HuH-7.5 (cell line): ENCODE data around the gene RAPGEFL1.
"Not testable (repeated sequence)": the region's sequence is repeated elsewhere in the genome, so short reads cannot be mapped to it uniquely, and the experiment has no call there.

Experiments
- DNase-seq: peaks from one replicate; pipeline ENCODE4 v3.0.0; 2011; ENCODE audit warnings: low spot score

The RAPGEFL1 gene, protein sequence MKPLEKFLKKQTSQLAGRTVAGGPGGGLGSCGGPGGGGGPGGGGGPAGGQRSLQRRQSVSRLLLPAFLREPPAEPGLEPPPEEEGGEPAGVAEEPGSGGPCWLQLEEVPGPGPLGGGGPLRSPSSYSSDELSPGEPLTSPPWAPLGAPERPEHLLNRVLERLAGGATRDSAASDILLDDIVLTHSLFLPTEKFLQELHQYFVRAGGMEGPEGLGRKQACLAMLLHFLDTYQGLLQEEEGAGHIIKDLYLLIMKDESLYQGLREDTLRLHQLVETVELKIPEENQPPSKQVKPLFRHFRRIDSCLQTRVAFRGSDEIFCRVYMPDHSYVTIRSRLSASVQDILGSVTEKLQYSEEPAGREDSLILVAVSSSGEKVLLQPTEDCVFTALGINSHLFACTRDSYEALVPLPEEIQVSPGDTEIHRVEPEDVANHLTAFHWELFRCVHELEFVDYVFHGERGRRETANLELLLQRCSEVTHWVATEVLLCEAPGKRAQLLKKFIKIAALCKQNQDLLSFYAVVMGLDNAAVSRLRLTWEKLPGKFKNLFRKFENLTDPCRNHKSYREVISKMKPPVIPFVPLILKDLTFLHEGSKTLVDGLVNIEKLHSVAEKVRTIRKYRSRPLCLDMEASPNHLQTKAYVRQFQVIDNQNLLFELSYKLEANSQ

GRCh38 chr17:40177275-40177874 is at the start of gene RAPGEFL1:
TSS of gene RAPGEFL1 (plus strand) at chr17:40177470. CDS start at chr17:40177862, 392 bp downstream.
- DNase-seq: peak; percentile 44

DNA sequence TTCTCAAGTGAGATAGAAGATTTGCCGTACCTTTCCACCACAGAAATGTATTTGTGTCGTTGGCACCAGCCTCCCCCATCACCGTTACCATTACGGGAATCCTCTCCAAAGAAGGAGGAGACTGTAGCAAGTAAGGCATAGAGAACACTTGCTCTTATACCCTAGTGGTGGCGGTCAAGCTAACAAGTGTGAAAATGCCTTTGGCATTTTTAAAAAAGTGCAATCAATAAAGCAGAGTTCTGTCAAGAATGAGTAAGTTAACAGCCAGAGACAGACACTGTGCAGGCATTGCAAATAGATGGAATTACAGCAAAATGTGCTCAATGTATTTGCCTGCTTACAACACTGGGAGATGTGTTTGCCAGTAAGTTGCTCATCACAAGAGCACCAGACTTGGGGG is 47.8 kb upstream of the RAPGEFL1 start:
- no peak for DNase-seq

DNA sequence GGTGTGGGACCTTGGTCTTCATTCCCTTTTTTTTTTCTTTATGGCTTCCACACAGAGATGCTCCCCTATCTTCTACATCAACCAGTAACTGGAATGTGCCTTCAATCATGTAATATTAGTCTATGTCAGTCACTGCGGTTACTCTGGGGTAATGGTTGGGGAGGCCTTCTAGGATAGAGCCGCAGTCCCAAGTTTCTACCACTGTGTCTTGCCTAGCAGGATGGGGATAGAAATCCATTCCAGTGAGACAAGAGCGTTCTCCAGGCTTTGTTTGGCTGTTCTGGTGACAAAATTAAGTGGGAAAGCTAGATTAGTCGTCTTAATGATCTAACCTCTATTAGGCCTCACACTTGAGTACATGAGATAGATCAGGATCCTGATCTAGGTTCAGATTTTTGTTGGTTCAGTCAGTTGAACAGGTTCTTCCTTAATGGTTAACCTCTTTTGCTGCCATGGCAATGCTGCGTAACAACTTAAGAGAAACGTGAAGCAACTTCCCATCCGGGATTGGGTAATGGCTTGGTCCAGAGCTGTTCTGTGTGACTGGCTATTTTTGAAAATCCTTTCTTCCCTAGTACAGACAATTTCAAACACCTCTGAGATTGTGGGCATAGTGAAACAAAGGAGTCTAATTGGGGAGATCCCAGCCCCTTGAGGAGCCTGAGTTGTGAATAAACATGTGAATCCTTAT is 46.8 kb upstream of the RAPGEFL1 start:
- no peak for DNase-seq

- no peak for DNase-seq
These were observed 43.1 kb upstream of the RAPGEFL1 start for GRCh38 chr17:40134184-40134583.

DNA sequence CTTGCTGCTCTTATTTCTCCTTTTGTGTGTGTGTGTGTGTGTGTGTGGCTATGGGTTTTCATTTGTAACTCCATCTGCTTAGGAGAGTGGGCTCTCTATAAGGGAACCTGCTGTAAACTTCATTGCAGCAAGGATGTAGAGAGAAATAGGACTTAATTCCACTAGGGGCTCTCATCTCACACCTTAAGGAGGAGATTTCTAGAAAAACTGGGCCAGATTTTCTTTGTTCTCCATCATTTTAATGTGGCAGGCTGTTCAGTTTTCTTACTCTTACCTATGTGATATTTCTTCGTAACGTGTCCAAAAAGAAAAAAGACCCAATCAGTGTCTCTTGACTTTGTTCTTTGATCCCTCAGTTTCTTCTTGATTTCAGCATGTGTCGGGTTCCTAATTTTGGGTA is 41.5 kb upstream of the RAPGEFL1 start:
- no peak for DNase-seq

GRCh38 chr17:40139566-40140058 is 37.7 kb upstream of the RAPGEFL1 start:
- DNase-seq: no peak

DNA sequence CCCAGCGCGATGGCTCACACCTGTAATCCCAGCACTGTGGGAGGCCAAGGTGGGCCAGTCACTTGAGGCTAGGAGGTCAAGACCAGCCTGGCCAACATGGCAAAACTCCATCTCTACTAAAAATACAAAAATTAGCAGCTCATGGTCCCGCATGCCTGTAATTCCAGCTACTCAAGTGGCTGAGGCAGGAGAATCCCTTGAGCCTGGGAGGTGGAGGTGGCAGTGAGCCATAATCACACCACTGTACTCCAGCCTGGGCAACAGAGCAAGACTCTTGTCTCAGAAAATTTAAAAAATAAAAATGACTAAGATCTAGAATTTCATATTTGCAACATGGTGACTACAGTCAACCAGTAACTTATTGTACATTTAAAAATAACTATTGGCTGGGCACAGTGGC is 34.1 kb upstream of the RAPGEFL1 start:
- DNase-seq: not testable (repeated sequence)

DNA sequence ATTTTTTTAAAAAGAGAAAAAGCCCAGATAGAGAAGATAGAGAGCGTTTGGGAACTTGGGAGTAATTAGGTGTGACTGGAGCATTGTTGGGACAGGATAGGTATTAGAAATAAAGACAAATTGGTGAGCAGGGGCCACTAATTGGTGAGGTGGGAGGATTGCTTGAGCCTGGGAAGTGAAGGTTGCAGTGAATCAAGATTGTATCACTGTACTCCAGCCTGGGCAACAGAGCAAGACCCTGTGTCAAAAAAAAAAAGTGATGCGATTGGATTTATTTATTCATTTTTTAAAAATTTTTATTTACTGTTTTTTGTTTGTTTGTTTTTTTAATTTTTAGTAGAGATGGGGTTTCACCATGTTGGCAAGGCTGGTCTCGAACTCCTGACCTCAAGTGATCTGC is 31.8 kb upstream of the RAPGEFL1 start:
- no peak for DNase-seq

- DNase-seq: no peak
These were observed 28.7 kb upstream of the RAPGEFL1 start for GRCh38 chr17:40148527-40148926.

GRCh38 chr17:40150276-40150675 is 27.0 kb upstream of the RAPGEFL1 start:
- no peak for DNase-seq

DNA sequence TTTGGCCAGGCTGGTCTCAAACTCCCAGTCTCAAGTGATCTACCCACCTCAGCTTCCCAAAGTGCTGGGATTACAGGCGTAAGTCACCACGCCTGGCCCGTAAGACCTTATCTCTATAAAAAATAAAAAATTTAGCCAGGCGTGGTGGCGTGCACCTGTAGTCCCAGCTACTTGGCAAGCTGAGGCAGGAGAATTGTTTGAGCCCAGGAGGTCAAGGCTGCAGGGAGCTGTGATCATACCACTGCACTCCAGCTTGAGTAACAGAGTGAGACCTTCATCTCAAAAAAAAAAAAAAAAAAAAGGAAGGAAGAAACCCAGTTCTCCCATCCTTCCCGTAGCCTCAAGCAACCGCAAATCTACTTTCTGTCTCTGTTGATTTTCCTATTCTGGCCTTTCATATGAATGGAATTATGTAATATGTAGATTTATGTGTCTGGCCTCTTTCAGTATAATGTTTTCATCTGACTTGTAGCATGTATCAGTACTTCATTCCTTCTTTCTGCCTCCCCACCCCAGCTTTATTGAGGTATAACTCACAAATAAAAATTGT is 25.8 kb upstream of the RAPGEFL1 start:
- DNase-seq: no peak

DNA sequence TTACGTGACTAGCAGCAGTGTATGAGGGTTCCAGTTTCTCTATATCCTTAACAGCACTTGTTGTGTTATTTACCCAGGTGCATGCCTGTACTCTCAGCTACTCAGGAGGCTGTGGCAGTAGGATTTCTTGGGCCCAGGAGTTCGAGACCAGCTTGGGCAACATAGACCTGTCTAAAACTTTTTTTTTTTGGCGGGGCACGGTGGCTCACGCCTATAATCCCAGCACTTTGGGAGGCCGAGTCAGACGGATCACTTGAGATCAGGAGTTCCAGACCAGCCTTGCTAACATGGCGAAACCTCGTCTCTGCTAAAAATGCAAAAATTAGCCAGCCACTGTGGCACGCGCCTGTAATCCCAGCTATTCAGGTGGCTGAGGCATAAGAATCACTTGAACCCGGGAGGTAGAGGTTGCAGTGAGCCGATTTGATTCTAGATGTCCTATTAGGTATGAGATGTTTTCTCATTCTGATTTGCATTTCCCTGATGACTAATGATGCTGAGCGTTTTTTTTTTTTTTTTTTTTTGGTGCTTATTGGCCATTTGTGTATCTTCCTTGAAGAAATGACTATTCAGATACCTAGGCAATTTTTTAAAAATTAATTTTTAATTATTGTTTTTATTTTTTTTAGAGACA is 23.6 kb upstream of the RAPGEFL1 start:
- DNase-seq: no peak

DNA sequence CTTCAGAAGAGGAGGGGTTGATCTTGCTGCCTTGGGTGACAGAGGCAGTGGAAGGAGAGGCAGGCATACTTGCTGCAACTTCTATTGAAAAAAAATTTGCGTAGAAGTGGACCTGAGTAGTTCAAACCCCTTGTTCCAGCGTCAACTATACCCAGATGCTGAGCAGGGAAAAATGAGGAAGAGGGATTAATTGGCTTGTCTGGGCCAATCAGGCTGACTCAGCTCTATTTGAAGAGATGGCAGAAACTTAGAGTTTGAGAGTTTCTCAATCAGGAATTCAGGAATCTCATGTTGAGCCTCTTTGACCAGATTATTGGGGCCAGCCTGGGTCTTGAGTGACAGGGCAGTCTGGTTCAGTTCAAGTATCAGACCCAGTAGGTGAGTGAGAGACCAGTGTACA is 19.3 kb upstream of the RAPGEFL1 start:
- DNase-seq: no peak

DNA sequence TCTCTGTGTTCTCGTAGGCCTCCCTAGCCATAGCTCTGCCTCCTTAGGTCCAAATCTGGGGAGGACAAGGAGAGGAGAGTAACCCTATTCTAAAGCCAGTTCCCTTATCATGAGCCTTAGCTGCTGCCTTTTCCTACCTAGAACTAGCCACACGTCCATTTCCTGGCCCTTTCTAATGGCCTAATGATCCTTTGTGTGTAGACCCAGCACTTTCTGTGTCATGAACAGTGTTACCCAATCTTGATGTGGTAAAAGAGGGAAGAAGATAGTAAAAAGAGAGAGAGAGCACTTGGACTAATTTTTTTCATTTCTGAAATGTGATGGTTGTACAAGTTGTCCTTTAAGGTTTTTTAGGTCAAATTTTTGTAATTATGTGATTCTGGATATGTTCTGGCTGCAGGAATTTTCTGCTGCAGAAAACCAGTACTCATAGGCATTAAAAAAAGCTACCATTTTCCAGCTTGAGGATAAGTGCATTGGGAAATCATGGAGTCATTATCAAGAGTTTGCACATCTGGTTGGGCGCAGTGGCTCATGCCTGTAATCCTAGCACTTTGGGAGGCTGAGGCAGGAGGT is 18.7 kb upstream of the RAPGEFL1 start:
- DNase-seq: no peak

GRCh38 chr17:40159456-40159855 is 17.8 kb upstream of the RAPGEFL1 start:
- DNase-seq: no peak

- no peak for DNase-seq
These were observed 9.5 kb upstream of the RAPGEFL1 start for GRCh38 chr17:40167685-40168261.

DNA sequence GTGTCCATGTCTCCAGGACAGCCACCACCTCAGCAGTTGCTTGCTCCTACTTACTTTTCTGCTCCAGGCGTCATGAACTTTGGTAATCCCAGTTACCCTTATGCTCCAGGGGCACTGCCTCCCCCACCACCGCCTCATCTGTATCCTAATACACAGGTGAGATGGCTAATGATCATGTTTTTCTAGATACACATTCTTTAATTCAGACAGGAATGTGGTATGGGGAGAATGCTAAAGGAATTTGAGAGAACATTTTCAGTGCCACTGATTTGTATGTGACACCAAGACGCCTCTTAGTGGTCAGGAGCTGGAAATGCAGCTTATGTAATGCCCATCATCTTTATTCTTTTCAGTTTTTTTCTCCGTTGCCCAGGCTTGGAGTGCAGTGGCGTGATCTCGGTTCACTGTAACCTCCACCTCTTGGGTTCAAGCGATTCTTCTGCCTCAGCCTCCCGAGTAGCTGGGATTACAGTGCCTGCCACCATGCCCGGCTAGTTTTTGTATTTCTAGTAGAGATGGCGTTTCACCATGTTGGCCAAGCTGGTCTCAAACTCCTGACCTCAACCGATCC is 8.9 kb upstream of the RAPGEFL1 start:
- peak; percentile 49 for DNase-seq

GRCh38 chr17:40170325-40170724 is 6.9 kb upstream of the RAPGEFL1 start:
- no peak for DNase-seq

DNA sequence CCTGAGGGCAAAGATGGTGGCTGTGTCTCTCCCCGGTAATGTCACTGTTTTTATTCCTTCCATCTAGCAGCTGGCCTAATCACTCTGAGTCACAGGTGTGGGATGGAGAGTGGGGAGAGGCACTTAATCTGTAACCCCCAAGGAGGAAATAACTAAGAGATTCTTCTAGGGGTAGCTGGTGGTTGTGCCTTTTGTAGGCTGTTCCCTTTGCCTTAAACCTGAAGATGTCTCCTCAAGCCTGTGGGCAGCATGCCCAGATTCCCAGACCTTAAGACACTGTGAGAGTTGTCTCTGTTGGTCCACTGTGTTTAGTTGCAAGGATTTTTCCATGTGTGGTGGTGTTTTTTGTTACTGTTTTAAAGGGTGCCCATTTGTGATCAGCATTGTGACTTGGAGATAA is 5.5 kb upstream of the RAPGEFL1 start:
- DNase-seq: no peak

GRCh38 chr17:40173091-40173777 is 4.0 kb upstream of the RAPGEFL1 start:
- no peak for DNase-seq
